ENCODE data around the gene PSMG3. TPM values are rescaled to one million over a fixed set of nuclear protein-coding genes. Genes with fewer than 3 reads are reported as not detected.

Gene PSMG3, protein sequence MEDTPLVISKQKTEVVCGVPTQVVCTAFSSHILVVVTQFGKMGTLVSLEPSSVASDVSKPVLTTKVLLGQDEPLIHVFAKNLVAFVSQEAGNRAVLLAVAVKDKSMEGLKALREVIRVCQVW
- 10.7 TPM for total RNA-seq

DNA sequence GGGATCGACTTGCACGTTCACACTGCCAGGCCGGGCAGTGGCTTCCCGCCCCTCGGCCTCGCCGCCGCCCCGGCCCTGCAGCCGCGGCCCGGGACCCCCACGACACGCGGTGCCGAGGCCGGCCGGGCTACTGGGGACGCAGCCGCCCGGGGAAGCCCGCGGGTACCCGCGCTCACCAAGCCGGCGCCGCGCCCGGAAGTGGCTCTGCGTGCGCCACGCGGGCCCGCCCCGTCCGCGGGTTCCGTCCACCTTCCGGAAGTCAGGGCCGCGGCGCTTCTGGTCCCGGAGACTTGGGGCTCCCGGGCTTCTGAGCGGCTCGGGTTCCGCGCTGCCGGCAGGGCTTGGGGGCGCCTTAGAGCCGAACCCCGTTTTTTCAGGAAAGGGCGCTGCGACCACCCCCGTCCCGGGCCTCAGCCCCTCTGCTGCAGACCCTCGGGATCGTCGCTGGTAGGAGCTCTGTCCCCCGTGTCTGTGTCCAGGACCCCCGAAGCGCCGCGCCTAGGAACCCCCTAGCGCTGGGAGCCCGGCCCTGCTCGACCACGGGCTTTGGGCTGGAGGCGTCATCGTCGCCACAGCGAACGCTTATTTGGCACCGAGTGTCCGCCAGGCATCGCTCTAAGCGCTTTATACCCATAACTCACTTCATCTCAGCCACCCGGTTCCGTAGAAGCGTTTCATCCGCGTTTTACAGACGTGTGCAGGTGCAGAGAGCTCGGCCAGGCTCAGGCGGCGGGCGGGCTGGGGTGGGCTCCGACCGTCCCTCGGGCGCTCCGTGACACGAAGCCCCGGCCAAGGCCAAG, at the start of gene PSMG3:
PSMG3 (minus strand) TSS at position 200 of the 800 bp plus-strand sequence. CDS start 693 bp downstream, outside the sequence.
- ATAC-seq, result peak; percentile 98

DNA sequence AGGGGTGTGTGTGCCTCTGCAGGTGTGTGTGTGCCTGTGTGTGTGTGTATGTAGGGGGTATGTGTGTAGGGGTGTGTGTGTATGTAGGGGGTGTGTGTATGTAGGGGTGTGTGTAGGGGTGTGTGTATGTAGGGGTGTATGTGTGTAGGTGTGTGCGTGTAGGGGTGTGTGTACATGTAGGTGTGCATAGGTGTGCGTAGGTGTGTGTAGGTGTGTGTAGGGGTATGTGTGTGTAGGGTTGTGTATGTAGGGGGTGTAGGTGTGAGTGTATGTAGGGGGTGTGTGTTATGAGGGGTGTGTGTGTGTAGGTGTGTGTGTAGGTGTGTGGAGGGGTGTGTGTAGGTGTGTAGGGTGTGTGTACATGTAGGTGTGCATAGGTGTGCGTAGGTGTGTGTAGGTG, 48.6 kb upstream of the PSMG3 start:
- DNase-seq (ENCODE audit: low spot score) (no peak), ATAC-seq (no peak)

More for the DNA sequence above, at the start of gene PSMG3:
- DNase-seq (ENCODE audit: low spot score), result peak; percentile 90

DNA sequence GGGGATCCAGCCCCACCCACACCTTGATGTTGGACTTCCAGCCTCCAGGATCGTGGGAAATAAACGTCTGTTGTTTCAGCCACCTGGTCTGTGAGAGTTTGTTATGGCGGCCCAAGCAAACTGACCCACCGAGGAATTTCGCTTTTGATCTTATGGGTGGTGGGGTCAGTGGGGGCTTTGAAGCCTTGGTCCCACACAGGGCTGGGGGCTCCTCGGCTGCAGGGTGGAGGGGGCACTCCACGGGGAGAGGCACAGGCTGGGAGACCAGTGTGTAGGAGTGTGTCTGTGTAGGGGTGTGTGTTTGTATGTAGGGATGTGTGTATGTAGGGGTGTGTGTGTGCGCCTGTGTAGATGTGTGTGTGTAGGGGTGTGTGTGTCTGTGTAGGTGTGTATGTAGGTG, 48.1 kb upstream of the PSMG3 start:
- DNase-seq (ENCODE audit: low spot score), result no peak
- ATAC-seq, result no peak

DNA sequence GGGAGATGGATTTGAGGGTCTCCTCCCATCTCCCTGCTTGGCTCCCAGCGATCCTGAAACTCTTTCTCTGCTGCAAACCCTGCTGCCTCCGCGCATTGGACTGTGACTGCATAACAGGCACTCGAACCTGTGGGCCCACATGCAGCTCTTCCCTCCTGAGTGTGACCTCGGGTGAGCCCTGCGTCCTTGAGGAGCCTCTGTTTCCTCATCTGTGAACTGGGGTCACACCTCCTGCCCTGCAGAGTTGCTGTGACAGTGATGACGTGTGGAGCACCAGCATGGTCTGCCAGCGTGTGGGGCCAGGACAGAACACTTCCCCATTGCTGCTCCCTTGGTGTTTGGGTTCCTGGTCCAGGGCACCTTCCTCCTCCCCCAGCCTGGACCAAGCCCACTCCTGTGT, 46.9 kb upstream of the PSMG3 start:
- ATAC-seq (no peak), DNase-seq (ENCODE audit: low spot score) (no peak)

DNA sequence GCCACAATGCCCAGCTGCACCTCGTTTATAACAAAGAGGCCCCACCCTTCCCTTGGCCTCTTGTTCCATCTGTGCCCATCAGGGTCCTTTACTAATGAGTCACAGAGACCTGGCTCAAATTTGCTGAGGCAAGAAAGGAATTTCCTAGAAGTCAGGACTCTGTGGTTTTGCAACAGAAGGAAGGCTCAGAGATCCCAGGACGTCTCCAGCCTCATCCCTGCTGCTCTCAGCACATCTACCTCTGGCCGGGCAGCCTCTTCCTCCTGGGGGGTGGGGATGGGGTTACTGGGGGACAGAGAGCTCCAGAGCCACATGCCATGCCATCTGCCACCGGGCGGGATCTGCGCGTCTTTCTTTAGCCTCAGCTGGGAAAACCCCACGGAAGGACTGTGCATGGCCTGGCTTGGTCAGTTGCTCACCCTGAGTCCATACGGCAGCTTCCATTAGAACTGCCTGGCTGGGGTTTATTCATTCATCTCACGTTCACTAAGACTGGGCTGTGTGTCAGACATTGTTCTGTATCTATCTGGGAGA, 41.9 kb upstream of the PSMG3 start:
- DNase-seq (ENCODE audit: low spot score) (no peak), ATAC-seq (no peak)

DNA sequence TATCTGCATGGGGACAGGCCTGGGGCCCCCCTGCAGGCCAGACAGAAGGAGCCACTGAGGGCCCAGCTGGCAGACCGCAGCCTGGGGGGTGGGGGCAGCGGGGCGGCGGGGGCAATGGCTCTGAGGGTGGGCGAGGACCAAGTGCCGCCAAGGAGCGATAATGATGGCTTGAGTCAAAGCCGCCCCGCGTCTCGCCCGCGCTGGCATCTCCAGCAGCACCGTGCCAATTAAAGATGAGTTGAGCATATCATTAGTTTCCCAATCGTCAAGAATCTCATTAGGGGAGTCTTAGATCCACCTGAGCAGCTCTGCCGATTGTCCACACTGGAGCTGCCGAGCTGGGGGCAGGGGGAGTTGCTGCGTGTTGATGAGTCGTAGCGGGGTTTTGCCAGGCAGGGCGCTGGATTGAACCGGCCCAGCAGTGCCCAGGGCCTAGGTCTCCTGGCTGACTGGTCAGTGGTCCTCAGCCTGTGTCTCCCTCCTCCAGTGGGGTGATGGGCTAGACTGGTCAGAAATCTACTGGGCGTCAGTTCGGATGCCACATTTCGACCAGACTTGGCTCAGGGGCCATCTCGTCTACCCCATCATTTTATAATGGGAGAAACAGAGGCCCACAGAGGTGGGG, 41.0 kb upstream of the PSMG3 start:
- ATAC-seq (no peak), DNase-seq (ENCODE audit: low spot score) (no peak)

DNA sequence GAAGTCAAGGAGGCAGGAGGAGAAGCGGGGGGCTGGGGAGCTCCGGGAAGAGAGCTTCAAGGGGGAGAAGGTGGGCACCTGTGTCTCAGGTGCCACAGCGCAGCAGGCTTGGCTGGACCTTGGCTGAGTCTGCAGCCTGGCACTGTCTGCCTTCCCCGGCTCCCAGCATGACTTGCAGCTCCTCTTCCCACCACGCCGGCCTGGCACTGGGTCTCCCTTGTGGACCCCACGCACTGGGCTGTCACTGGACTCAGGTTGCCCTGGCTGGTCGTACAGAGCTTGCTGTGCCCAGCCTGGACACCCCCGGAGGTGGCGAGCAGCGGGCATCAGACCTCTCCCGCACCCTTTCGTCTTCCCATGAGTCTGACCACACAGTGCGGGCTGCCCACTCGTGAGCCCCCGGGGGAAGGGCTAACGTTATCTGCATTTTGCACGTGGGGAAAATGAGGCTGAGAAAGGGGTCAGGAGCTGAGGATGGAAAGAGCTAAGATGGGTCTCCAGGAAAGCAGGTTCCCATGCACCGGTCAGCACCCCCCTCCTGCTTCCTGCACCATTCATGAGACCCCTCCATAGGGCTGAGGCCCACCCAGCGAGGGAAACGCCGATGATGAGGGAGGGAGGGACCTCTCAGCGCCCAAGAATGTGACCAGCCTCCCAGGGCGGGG, 40.3 kb upstream of the PSMG3 start:
- no peak for DNase-seq (ENCODE audit: low spot score)
- no peak for ATAC-seq

DNA sequence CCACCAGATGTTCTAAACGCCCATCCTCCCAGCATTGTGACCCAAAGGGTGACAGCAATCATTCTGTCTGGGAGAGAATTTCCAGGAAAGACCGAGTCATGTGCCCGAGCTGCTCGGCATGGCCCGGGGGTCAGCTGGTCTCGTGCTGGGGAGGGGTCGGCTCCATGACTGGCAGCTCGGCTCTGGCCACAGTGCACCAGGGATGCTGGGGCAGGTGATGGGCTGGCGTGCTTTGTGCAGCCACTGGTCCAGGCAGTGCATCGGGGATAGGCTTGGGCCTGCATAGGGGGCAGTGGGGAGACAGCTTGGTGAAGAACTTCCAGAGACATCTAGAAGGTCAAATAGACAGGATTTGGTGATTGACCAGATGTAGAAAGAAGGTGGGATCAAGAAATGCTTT, 39.2 kb upstream of the PSMG3 start:
- DNase-seq (ENCODE audit: low spot score) (no peak), ATAC-seq (no peak)

DNA sequence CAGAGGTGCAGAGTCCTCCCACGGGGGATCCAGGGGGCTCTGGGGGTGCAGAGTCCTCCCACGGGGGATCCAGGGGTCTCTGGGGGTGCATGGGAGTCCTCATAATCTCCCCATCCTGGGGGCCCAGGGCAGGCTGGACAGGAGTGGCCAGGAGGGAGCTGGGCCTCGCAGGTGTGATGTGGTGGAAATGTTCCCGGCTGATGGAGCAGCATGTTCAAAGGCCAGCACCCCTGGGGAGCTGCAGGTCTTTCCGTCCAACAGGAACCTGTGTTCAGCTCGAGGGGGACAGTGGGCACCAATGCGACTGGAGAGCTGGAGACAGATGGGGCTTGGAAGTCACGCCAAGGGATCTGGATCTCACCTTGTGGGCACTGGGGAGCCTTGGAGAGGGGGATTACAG, 38.5 kb upstream of the PSMG3 start:
- DNase-seq (ENCODE audit: low spot score) (no peak), ATAC-seq (no peak)

DNA sequence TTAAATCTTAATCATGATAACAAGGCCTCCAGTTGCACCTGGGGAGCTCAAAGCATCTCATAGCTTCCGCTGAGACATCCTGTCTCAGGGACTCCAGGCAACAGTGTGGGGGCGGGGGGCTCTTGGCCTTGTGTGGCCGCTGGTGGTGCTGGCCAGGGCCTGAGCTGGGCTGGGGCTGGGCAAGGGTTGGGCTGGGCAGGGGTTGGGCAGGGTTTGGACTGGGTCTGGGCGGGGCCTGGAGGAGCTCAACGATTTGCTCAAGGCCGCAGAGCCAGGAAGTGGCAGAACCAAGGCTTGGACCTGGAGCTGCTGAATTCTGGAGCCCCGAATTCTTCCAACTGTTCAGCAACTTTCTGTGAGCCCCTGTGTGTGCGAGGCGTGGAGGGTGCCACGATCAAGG, 37.9 kb upstream of the PSMG3 start:
- ATAC-seq (no peak), DNase-seq (ENCODE audit: low spot score) (no peak)

DNA sequence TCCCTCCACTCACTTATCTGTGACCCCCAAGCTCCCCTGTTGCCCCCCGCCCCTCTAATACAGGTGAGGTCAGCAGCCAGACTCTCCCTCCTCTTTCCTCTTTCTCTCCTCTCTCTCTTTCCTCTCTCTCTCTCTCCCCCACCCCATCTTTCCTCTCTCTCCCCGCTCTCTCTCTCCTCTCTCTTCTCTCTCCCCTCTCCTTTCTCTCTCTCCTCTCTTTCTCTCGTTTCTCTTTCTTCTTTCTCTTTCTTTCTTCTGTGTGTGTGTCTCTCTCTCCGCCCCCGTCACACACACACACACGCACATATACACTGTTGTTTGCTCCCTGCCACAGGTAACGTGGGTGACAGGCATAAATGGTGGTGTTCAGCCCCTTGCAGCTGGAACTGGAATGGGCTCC, 37.2 kb upstream of the PSMG3 start:
- no peak for DNase-seq (ENCODE audit: low spot score)

DNA sequence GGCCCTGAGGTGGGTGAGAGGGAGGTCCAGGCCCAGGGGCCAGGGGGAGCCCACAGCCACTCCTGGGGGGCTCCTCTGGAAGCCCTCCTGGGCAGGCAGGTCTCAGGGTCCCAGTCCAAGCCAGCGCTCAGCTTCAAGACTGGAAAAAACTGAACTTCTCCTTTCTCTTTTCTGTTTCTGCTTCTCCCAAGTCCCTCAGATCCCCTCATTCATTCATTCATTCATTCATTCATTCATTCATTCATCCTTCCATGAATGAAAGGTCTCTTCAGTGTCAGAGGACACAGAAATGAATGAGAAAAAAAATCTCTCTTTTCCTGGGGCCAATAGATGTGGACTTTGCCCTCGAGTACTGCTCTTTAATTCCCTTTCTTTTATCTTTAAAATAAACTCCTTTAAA, 34.6 kb upstream of the PSMG3 start:
- DNase-seq (ENCODE audit: low spot score) (no peak), ATAC-seq (no peak)

More for the DNA sequence above, 37.2 kb upstream of the PSMG3 start:
- ATAC-seq, result no peak

DNA sequence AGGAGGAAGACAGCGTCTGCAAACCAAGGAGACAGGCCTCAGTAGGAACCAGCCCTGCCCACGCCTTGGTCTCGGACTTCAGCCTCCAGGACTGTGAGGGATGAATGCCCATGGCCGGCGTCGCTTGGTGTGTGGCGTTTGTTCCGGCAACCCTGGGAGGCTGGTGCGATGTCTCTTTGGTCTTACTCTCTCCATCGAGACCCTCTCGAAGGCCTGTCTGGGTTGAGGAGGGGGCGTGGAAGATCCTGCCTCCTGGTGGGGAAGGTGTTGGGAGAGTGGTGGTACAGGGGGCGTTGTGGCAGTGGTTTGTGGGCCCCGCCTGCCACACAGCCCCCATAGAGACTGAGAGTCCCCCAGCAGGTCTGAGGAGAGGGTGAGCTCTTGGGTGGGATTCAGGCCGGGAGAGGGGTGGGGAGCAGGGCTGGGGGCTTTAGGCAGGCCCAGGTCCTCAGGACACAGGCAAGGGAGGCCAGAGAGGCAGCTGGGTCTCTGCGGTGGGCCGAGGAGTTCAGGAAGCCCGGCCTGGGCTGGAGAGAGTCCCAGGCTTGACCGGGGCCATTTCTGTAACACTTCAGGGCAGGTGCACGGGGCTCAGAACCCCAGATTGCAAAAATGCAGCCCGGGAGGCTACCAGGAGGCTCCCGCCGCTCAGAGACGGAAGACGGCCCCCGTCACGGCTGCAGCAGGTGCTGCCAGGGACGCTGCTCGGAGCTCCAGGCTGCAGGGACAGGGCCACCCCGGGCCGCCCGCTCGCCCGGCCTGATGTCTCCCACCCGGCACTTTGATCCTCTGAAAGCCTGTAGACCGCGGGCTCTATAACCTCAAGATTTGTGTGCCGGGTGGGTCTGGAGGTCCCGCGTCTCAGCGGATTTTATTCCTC, 33.8 kb upstream of the PSMG3 start:
- no peak for ATAC-seq
- no peak for DNase-seq (ENCODE audit: low spot score)

DNA sequence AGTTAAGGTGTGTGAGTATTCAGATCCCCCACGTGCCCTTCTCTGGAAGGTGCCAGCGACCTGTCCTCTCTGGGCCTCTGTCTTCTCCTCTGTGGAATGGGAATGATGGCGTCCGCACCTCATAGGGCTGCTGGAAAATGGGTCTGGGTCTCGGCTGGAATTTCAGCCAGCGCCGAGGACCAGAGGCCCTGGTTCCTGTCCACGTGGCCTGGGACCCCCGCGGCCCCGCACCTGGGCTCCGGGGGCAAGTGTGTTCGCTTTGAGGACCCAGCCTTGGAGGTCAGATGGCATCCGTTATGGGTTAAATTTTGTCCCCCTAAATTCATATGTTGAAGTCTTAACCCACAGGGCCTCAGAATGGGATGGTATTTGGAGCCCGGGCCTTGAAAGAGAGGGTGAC, 32.6 kb upstream of the PSMG3 start:
- DNase-seq (ENCODE audit: low spot score) (no peak), ATAC-seq (no peak)

DNA sequence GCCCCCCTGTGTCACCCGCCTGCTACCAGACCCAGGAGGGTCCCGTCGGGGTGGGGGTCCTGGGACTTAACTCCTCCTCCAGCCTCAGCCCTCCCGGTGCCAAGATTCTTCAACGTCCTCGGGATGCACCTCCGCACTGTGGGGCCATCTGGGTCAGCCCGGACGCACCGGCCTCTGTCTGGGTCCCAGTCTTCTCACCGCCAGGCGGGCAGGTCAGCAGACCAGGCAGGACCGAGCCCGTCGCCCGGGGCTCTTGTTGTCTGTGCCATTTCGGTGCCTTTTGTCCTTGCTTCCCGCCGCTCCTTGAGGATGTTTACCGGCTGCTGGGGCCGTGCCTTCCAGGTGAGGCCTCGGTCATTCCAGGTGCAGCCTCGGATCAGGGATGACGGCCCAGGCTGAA, 32.1 kb upstream of the PSMG3 start:
- ATAC-seq (no peak), DNase-seq (ENCODE audit: low spot score) (no peak)

DNA sequence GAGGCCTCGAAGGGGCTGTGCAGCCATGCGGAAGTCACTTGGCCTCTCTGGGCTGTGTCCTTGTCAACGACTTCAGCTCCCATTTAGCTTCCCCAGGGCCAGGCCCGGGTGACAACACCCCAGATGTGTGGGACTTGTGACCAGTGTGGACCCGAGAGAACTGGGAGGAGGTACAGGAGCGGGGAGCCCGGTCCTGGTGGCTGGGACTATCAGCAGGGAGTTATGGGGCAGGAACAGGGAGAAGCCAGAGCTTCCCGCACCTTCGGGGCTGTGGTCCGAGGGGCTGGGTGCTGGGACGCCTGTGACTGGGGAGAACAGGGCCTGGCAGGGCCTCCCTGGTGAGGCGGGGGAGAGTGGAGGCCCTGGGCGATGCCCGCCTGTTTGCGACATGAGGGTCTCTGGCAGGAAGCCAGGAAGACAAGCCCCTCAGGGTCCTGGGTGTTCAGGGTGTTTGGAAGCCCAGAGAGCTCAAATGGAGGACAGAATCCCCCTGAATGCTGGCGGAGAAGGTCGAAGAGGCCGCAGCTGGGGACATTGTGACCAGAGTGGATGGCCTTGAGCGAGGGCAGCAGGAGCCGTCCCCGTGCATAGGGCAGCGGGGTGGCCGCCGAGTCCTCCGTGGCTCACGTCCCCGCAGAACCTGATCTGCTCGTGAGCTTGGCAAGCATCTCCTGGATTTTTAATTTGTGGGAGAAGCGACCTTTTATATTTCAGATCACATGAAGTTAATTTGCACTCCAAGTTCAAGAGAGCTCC, 30.0 kb upstream of the PSMG3 start:
- ATAC-seq (no peak), DNase-seq (ENCODE audit: low spot score) (no peak)

DNA sequence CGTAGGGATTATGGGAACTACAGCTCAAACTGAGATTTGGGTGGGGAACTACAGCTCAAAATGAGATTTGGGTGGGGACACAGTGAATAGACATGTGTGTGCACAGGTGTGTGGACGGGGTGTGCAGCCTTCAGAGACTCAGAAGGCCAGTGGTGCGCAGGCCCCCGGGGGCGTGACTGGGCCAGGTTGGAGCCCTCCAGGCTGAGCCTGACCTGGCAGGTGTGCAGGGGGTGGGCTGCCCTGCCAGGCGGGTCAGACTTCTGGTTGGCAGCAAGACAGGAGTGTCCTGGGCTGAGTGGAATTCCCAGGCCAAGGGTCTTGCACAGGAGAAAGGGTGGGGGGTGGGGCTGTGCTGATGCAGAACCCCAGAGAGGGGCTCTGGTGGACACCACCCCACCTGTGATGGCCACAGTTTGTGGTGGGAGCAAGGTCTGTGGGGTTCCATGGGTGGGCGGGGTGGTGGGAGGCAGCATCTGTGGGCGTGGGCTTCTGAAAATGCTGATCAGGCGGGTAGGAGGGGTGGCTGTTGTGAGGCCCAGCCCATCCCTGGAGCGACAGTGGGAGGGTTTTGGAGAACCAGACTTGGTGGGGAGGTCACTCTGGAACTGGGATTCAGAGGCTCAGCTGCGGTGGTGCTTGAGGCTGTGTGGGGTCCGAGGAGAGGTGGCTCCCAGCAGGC, 29.3 kb upstream of the PSMG3 start:
- no peak for ATAC-seq
- DNase-seq (ENCODE audit: low spot score), result no peak

DNA sequence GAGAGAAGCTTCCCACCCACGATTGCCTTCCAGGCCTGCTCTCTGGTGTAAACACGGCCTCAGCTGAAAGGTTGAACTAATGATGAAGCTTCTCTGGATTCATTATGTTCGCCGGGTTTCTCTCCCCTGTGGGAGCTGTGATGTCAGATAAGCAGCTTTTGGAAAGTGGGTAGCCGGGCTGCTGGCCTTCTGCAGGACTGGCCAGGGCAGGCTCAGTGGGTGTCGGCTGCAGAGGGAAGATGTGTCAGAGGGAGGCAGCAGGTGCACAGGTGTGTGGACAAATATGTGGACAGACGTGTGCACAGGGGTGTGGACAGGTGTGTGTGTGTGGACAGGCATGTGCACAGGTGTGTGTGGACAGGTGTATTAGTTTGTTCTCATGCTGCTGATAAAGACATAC, 28.5 kb upstream of the PSMG3 start:
- no peak for DNase-seq (ENCODE audit: low spot score)
- ATAC-seq, result no peak

DNA sequence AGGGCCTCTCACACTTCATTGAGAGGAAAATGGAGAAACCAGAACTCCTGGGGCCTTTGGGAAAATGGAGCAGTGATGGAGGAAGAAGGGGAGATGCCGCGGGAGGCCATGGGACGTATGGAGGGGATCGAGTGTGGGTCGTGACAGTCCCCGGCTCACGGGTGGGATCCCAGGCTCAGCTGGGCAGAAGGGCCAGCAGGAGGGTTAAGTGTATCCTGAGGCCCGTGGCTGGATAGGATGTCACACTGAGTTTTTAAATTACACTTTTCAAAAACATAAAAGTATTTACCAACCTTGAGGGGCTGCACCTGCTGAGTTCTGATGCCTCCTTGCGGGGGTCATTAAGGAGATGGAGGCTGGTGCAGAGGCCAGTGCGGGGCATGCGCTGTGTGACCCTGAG, 28.0 kb upstream of the PSMG3 start:
- ATAC-seq (no peak), DNase-seq (ENCODE audit: low spot score) (no peak)
